ENCODE data around the gene AFAP1L2.
A peak's percentile ranks its signal among the peaks of the same experiment; 100 is the strongest.
"Not testable (repeated sequence)": the region's sequence is repeated elsewhere in the genome, so short reads cannot be mapped to it uniquely, and the experiment has no call there.

Gene AFAP1L2

DNA sequence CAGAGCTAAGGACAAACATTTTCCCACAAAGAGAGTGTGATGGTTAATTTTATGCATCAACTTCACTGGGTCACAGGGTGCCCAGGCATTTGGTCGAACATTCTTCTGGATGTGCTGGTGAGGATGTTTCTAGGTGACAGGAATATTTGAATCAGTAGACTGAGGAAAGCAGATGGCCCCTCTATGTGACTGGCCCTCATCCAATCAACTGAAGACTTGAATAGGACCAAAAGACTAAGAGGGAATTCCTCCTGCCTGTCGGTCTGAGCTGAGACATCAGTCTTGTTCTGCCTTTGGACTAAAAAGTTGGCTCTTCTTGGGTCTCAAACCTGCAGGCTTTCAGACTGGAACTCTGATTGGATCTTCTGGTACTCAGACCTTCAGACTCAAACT lies 44.4 kb downstream of the AFAP1L2 start:
- no peak for DNase-seq (ENCODE audit: low spot score)

DNA sequence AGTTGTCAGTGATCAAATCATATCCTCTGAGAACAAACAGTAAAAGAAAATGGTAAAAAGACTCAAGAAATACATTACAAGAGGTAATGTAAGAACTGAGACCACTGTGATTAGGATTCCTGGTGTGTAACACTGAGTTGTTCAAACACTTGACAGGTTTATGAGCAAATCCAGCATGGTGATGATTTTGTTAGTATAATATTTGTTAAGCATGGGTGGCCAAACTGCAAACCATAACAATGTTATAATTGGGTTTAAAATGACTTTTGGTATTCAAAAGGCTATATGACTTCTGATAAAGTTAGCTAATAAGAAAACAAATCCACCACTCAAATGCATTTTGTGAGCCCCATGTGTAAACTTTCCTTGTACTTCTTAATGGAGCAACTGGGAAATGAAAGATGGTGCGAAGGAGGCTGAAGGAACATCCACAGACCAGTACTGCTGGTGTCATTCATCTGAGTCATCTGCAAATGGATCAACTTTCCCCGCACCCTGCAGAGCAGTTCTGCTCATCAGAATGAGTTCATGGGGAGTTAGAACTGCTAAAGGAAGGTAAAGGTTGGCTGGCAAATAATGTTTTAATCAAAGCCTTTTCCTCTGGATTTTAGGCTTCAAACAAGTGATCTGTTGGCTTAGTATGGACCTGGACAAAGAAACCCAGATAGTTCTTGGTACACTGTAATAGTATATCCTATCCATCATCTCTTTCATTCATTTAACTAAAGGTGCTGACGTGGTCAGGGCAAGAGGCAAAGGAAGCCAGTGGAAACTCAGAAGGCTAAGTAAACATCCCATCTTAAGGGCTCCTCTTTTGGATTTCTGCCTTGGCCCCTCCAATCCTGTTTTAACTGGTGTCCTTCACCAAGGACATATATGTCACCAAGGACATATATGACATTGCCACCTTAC lies 45.0 kb downstream of the AFAP1L2 start:
- DNase-seq (ENCODE audit: low spot score), result peak; percentile 55

DNA sequence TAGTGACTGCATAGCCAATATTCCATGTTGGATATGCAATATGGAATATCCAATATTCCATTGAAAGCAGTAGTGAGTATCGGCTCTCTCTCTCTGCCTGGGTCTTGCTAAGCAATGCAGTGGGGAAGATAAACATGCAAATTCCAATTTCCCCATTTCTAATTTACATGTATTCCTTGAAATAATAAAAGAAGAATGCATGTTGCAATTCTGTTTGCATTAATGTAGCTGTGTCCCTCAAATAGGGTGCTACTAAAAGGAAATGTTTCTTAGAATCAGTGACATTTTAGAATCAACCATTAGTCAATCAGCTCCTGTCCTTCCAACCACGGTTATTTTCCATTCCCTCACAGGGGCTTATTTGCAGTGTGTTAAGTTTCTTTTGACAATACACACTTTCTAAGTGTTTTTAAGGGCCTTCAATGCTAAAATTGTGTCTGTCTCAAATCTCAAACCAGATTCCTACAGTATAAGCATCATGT lies 46.7 kb downstream of the AFAP1L2 start:
- DNase-seq (ENCODE audit: low spot score), result no peak

DNA sequence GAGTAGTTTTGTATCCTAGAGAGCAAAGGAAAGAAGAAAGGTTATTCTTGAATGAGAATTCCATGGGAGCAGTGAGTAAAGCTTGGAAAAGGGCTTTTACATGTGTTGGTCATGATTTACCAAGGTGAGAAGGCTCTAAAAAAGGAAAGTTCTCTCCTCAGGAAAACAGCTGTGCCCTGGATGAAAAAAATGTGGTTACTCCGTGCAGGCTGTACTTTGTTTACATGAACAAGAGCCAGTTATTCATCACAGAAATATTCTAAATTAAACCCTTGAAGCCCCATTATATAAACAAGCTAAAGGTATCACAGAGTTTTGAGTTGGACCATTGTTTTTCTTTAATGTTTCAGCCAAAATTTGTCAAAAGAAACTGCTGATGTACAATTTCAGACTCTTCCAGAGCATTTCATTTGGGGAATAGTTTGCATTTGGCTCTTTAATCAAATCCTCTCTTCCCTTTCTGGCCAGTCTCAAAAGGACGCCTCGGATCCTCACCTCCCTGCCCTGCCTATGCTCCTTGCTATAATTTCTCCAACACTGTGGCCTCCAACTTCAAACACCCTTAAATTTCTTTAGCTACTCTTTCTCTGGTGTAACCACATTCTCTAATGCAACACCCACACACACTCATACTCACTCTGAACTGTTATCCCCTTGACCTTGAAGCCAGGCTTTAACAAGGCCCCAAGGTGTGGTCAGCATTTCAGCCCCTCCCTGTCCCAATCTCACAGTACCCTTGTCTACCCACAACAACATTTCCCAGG lies 47.4 kb downstream of the AFAP1L2 start:
- DNase-seq (ENCODE audit: low spot score), result no peak

DNA sequence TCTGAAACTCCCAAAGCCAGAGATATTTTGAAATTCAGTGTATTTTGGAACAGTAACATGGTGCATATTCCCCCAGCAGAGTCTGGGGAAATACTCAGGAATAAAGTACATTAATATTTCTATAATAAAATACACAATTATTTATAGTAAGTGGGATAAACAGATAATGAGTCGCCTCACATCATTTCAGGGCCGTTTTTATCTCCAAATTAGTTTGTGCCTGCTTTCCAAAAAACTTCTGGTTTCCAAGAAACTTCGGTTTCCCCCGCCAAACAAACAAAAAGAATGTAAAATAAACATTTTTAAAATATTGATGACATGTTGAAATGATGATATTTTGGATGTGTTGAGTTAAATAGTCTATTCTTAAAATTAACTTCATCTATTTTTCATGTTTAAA lies 48.2 kb downstream of the AFAP1L2 start:
- no peak for DNase-seq (ENCODE audit: low spot score)

DNA sequence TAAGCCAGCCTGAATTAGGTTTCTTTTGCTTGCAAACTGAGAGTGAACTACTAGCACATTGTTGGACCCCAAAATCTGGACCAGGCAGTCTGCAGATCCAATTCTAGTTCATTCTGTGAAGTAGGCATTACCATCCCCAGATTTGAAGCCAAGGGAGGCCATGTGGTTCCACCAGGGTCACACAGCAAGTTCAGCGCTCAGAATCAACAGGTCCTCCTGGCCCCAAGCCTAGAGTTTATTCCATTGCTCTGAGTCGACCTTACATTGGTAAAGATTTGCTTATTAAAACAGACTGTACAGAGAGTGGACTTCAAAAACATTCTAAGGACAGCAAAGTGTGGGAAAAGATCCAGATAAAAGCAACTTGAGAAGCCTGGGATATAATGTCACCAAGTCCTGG lies 50.9 kb downstream of the AFAP1L2 start:
- DNase-seq (ENCODE audit: low spot score), result no peak

DNA sequence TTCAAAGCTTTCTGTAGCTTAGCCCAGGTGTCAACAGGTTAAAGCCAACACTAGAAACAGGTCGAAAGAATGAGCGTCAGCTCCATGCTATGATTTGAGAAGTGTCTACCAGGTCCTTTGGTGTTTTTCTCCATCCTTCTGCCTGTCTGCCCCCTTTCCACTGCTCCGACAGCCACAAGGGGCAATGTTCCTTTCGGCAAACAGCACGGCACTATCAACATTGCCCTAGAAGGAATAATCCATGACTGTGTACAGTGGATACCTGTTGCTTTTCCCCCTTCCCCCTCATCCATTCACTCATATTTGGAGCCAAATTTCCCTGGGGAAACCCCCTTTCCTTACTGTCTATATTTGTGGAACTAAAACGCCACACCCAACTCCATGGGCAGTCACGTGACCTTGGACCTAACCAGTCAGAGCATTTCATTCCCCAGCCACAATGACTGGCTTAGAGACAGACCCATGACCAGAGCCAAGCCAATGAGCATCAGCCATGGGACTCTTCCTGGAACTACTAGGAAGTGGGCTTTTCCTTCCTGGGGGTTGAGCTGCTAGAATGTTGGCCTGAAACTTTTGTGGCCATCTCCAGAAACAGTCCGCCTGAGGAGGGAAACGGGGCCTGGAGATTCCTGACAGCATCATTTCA lies 51.5 kb downstream of the AFAP1L2 start:
- no peak for DNase-seq (ENCODE audit: low spot score)

DNA sequence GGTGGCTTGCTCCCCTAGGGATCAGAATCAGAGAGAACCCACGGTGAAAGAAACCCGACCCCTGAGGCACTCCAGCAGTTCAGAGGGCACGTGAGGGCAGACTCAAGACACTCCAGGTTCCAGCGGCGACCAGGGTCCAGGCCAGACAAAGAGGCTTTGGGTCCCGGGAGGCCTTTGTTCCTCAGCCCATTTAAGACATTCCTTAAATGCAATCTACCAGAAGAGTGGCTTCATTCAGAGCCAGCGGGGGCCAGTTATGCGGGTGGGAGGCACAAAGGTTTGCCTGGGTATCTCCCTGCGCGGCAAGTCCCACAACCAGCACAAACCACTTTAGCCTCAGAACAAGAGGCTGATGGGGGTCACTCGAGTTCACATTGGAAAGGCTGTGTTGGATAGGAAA lies 53.6 kb downstream of the AFAP1L2 start:
- DNase-seq (ENCODE audit: low spot score), result no peak

DNA sequence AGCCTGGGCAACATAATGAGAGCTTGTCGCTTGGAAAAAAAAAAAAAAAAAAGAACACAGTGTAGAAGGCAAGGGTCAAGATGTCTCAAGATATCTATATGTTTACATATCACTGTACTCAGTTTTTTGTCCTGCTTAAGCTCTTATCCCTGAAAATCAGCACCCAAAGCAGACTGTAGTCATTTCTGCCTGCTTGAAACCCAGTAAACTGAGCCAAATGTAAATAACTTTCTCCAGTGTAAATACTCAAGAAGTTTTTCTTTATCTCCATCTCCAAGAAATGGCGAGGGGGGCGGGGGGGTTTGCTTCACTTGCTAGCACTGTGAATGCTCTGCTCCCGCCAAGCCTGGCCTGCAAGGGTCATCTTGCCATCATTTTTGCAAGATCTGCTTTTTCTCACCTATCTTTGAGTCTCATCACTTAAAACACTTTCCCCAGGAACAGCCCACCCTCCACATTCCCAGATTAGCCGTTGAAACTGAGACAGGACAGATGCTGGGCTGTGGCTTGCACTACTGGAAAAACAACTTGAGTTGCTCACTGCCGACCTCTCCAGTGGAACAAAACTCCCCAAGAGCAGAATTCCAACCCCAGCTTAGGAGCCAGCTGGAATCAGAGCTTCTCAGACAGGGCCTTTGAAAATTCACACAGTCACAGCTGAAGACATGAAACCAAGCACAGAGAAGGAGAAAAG lies 54.6 kb downstream of the AFAP1L2 start:
- DNase-seq (ENCODE audit: low spot score), result no peak

DNA sequence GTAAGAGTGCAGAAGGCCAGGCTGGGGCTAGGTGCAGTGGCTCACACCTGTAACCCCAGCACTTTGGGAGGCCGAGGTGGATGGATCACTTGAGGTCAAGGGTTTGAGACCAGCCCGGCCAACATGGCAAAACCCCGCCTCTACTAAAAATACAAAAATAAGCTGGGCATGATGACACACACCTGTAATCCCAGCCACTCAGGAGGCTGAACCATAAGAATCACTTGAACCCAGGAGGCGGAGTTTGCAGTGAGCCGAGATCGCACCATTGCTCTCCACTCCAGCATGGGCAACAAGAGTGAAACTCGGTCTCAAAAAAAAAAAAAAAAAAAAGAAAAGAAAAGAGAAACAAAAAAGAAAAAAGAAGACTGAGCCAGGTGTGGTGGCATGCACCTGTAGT lies 55.2 kb downstream of the AFAP1L2 start:
- not testable (repeated sequence) for DNase-seq (ENCODE audit: low spot score)

DNA sequence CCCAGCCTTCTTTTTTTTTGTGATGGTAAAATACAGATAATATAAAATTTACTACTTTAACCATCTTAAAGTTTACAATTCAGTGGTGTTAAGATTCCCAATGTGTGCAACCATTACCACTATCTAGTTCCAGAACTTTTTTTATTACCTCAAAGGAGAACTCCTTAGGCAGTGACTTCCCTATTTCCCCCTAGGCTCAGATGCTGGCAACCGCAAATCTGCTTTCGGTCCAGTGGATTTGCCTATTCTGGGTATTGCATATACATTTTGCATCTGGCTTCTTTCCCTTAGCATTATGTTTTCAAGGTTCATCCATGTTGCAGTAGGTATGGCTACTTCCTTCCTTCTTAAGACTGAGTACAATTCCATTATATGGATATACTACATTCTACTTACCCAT lies 56.5 kb downstream of the AFAP1L2 start:
- no peak for DNase-seq (ENCODE audit: low spot score)

DNA sequence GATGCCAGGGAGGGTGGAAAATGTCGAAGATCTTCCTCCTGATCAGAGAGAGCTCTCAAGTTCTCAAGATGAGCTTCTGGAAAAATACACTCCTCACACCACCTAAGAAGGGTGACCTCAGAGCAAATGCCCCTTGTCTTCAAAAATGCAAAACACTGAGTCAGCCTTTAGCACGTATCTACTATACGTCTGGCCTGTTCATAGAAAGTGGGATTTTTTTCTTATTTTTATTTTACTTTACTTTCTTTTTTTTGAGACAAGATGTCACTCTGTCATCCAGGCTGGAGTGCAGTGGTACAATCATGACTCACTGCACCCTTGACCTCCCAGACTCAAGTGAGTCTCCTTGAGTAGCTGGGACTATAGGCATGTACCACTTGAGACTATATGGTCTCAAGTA lies 57.1 kb downstream of the AFAP1L2 start:
- peak; percentile 27 for DNase-seq (ENCODE audit: low spot score)

DNA sequence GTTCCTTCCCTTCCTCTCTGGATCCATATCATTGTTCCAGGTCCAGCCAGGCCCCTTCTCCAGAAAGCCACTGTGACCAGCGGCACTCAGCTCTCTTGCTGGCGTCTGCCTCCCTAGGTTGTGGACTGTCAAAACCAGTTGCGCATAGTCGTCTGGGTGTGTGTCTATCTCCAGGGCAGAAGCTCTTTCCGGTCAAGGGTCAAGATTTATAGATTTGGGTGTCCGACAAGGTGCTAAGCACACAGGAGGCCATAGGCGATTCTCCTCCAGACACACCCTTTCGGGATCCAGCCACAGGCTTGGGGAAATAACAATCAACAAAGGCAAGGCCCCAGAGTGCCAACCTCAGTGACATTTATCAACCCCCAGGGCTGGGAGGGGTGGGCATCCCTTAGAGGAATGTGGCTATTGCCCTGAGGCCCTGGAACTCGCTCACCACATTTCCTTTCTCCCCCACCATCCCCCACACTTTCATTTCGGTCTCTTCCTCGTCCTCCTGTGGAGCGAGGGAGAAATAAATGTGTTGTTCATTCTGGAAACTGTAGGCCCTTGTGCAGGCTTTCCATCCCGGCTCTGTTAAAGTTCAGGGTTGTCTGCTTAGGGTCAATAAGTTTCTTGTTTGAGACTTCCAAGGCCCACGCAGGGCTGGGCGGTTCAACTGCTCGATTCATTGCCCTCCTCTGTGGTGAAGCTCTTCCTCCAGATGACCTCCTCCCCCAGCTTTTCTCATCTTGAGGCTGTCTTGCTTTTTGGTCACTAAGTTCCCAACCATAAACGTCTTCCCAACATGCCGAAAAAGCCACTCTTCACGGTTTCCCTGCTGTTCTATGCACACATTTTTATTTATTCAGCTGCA lies 57.9 kb downstream of the AFAP1L2 start:
- no peak for DNase-seq (ENCODE audit: low spot score)

DNA sequence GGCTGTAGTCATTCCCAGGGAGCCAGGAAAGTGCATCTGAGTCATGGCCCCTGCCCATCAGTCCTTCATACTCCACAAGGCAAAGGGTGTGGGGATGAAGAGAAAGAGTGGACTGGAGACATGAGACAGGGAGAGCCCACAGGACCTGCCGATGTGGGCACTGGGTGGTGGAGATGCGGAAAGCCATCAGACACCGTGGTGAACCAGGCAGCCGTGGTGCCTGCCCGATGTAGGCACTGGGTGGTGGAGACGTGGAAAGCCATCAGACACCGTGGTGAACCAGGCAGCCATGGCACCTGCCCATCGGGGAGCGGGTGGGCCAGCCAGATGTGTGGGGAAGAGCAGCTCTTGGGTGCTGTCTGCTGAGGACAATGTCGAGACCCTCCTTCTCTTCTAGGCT lies 58.6 kb downstream of the AFAP1L2 start:
- DNase-seq (ENCODE audit: low spot score), result no peak

DNA sequence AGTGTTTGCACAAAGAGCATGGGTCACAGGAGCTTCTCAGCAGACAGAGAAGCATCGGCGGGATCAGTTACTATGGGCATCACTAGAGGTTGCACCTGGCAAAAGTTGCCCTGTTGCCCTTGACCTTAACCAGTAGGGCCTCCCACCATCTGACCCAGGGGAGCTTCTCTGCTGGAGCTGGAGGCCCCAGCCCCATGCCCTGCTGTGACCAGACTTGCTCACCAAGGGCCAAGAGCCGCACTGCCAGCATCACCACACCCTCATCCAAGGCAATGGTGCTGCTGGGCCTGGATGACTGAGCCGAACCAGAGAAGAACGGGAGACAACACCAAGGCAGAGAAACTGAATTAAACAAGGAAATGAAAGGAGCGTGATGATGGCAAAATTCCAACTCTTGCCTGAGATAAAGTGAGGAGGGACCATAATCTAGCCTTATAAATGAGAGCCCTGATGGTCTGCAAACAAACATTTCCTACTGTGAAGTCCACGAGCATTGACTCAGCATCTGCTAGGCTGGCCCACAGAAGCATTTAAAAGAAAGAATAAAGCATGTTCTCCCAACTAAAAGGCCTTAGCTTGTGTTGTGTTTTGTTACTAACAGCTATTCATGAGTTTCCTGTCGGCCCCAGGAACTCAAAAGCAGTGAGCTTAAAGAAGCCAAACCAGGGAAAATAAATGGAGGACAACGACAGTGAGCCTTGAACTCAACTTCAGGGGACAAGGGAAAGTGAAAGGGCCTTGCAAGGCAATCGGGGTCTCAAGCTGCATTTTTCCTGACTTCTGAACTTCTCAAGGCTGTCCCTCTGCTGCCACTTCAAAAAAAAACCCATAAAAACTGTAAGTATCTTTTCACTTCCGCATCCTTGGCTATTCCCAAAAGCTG lies 60.4 kb downstream of the AFAP1L2 start:
- no peak for DNase-seq (ENCODE audit: low spot score)

DNA sequence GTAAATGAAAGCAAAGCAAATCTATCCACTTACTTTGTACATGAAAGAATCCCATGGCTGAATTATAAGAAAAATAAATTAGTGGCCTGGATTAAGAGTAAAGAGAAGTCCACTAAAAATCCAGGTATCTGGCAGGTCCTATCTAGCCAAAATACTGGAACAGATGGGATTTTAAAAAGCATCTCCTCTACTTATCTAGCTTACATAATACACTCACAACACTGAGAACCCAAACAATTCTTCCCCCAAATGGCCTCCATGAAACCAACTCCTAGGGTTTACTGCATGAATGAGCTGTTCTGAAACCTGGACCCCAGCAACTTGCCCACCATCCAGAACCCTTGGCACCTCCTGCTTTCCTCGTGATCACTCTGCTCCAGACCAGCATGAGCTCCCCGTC lies 61.3 kb downstream of the AFAP1L2 start:
- DNase-seq (ENCODE audit: low spot score), result no peak

DNA sequence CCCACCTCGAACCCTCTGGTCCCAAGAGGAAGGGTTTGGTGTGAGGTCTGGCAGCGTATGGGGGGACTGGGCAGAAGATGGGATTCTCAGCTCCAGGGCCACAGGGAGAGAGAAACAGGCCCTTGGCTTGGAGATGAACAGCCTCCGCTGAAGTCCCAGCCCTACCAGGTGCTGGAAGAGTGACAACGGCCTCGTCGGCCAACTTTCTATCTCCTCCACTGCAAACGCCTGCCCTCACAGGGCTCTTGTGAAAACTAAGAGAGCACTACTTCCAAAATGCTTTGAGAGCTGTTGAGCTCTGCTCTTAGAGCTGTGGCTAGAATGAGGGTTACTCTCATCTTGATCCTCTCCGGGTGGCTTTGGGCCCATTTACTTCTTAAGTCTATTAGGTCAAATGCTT lies 63.5 kb downstream of the AFAP1L2 start:
- no peak for DNase-seq (ENCODE audit: low spot score)

DNA sequence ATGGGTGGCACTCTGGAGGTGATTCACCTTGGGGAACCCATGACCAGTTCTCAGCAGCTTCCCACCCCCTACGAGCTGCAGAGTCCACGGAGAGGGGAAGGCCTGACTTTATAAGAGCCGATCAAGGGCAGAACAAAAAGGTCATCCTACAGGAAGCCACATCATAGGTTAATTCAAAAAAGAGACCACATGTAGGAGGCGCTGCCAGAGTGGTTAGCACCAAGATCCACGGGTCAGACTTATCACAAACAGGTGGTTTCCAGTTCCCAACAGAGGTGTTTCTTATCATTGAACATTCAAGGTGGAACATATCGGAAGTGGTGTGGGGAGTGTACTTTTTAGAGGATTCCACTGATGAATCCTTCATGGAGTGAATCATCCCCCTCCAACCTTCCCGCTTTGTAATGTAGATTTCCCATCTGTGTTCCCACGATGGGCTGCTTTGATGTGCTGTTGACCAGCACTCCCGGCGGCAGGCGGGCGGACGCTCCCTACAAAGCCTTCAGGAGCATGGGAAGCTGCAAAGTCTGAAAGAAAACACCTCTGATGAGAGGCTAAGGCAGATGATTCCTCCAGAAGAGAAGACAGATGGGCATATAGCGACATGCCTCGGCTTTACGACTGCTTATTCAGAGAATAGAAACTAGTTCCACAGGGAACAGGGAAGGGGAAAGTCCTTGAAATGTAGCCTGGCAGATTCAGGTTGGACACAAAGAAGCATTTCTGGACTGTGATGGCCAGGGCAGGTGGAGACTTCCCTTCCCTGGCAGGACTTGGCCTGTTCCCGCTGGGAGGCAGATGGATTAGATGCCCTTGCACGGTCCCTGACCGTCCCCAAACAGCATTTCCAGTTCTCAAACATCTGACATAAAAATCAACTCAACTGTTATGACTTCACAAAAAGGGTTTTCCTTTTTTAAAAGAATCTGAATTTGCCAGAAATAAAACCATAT lies 66.5 kb downstream of the AFAP1L2 start:
- no peak for DNase-seq (ENCODE audit: low spot score)

Data from kidney tubule cell (primary cell).